ENCODE measurements around the gene TMEM117.
"Not testable (repeated sequence)": the region's sequence is repeated elsewhere in the genome, so short reads cannot be mapped to it uniquely, and the experiment has no call there.

TMEM117 gene

DNA sequence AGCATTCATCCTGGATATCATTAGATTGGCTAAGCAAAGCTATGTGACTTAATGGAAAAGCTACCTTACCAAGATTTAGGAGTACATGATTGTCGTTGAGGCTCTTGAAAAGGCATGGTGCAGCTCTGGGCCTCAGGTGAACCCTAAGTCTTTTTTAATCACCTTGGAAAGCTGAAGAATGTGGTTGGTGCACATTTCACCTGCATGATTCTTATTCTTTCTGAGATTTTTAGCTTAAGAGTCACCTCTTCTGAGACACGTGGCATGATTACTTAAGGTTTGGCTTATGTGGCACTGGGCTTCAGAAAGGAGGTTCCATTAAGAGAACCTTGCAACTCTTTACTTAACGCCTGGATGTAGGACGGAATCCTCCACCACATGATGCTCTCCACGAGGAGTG, 498.5 kb downstream of the TMEM117 start:
- no peak for DNase-seq

GRCh38 chr12:44335030-44335429, 499.1 kb downstream of the TMEM117 start:
- DNase-seq = no peak

DNA sequence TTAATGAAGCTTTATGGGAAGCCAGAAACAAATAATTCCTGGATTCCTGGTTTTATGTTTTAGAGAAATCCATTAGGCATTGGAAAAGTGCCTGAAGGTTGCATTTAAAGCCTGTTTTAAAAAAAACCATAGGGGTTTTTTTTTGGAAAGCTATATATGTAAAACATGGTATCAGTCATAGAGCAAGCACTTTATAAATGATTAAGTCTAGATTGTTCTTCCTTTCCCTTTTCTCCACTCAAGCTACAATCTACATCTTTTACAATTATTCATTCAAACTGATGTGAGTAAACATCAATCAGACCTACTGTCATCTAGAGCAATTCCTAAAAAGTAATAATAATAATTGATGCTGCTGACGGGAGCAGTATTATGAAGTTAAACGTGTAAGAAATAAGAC, 500.7 kb downstream of the TMEM117 start:
- DNase-seq = no peak

GRCh38 chr12:44342371-44342770, 506.5 kb downstream of the TMEM117 start:
- no peak for DNase-seq

DNA sequence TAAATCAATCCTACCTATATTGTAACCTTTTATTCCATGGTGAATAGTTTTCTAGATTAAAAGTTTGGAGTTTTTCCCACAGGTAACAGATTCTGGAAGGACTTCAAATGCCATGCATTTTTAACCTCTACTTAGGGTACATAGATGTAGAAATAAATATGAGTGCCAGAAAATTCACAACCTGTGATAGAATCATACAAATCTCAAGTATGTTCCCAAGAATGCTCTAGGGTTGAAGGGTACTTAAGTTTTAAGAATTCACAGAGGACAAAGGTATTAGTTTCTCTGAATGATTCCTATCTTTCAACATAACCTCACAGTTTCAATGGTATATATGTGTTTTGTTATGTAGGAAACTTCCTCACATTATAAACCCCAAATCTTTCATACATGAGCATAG, 511.3 kb downstream of the TMEM117 start:
- no peak for DNase-seq

DNA sequence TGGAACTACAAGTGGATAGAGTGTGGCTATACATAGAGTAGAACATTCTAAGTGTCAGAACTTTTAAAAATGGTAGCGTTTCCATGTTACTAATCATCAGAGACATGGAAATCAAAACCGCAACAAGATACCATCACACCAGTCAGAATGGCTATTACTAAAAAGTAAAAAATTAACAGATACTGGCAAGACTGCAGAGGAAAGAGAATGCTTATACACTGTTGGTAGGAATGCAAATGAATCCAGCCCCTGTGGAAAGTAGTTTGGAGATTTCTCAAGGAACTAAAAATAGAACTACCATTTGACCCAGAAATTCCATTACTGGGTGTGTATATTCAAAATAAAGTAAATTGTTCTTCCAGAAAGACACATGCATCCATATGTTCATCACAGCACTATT, 521.6 kb downstream of the TMEM117 start:
- DNase-seq = no peak

- DNase-seq = no peak
These were observed 522.8 kb downstream of the TMEM117 start for GRCh38 chr12:44358636-44359035.

DNA sequence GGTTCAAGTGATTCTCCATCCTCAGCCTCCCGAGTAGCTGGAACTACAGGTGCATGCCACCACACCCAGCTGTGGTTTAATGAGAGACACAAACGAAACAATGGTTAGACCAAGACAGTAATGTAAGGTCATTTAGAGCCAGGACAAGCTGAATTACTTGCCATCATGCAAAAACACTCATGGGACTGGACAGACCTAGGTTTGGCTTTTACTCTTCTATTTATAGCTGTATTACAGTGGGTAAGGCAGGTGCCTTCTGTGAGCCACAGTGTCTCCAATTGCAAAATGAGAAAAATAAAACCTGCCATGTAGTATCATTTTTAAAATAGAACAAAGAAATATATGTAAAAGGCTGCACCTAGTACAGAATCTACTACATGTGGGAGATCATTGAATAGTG, 527.1 kb downstream of the TMEM117 start:
- DNase-seq = no peak

DNA sequence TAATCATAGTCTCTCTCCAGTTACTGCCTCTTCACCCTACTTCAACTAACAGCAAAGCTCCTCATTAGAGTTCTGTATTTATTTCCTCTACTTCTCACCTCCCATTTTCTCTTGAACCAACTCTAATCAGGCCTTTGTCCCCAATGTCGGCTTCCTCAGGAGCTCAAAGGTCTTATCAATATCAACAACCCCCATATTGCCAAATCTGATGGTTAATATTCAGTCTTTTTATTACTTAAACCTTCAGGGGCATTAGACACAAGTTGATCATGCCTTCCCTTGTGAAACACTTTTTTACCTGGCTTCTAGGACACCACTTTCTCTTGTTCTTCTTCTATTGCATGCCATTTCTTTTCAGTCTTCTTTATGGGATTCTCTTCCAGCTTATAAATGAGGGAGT, 531.3 kb downstream of the TMEM117 start:
- DNase-seq = no peak

- no peak for DNase-seq
These were observed 532.0 kb downstream of the TMEM117 start for GRCh38 chr12:44367916-44368315.

DNA sequence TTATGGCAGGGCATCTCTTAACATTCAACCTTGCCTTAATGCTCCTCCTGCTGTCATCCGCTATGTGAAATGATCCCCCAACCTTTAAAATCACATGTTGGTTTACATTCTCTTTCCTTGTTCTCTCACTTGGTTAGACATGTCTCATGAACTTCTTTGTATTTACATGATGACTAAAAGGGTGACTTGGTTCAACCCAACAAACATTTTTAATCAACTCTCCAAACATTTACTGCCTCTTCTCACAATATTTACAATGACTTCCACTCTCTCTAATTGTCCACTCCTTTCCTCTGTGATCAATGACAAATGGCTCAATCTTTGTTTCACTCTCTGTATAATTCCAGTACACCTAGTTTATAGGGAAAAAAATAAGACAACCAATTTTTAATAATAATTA, 534.1 kb downstream of the TMEM117 start:
- no peak for DNase-seq

GRCh38 chr12:44370982-44371381, 535.1 kb downstream of the TMEM117 start:
- no peak for DNase-seq

- DNase-seq = no peak
These were observed 536.4 kb downstream of the TMEM117 start for GRCh38 chr12:44372259-44372658.

- no peak for DNase-seq
These were observed 539.8 kb downstream of the TMEM117 start for GRCh38 chr12:44375694-44376093.

- DNase-seq = peak; percentile 84
These were observed 541.7 kb downstream of the TMEM117 start for GRCh38 chr12:44377443-44378187.

- DNase-seq = not testable (repeated sequence)
These were observed 543.2 kb downstream of the TMEM117 start for GRCh38 chr12:44379113-44379512.

DNA sequence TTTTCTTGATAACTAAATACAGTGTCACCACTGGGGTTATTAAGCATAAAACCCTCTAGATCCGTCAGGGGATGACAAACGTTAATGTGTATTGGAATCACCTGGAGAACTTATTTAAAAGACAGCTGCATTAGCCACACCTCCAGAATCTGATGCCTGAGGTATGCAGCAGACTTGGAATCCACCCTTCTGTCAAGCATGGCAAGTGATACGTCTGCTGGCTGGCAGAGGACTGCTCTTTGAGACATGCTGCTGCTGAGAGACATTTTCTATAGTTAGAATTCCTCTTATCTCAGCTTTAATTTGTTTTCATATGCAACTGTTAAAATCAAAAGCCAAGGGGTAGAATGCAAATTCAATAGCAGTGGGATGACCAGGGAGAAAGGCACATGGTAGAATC, 544.0 kb downstream of the TMEM117 start:
- DNase-seq = peak; percentile 46

DNA sequence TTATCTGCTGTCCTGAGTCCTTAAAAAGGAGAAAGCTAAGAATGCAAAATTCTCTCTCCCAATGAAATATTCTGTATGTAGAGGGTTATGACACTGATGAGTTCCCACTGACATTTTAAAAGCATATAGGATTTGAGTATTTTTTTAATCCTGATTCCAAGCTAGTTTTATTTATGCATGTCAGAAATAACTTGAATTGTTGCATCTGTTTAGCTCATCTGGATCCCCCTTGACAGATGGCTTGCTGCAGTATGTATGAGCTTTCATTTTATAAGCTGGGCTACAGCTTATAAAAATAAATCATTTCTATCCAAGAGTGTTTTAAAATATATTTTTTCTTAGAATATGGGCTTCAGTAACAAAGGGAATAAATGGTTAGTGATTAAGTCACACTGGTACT, 545.0 kb downstream of the TMEM117 start:
- DNase-seq = peak; percentile 74

DNA sequence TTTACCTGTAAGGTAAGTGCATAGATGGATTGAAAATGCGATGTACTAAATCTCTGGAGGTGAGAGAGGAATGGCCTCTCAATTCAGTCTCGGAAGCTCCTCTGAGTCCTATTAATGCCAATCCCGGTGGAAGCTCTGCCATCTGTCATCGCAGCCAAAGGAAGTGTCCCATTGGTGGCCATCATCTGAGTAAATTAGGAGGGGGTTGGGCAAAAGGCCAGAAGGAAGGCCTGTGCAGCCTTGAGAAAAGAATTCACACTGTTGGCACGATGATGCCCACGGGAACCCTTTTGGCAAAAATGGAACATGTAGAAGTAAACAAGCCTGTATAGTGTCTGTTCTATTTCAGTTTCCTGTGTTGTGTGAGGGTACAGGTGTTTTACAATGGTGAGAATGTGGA, 545.5 kb downstream of the TMEM117 start:
- peak; percentile 71 for DNase-seq

DNA sequence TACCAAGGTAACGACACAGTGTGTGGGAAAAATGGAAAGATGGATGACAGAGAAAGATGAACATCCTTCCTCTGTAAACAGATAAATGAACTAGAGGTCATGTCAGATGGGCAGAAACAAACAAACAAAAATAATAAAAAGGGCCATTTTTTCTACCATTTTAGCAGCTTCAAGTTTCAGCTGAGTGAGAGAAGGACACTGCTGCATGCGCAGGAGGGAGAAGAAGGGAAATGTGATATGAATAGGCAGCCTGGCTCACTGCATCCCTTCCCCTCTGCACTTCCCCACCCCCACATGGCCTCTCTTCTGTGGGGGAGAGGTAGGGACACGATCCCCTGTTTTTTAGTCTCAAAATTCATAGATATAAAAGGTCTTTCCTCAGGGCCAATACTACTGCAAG, 548.3 kb downstream of the TMEM117 start:
- peak; percentile 68 for DNase-seq

DNA sequence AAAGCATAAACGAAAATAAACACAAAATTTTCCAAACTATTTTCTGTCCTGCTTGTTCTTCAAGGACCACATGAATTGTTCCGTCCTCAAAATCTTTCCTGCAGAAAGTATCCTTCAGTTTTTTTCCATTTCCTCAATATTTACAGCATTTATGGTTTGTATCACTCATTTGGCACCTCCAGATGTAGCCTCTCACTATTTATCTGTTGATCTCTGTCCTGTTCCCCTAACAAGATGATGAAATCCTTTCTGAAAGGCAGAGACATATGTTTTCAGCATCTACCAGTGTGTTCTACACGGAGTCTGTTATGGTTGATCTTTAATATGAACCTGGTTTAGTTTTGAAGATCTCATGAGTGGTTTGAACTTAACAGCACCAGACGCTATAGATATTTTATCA, 550.1 kb downstream of the TMEM117 start:
- peak; percentile 51 for DNase-seq

GRCh38 chr12:44387581-44387980, 551.7 kb downstream of the TMEM117 start:
- DNase-seq = no peak

DNA sequence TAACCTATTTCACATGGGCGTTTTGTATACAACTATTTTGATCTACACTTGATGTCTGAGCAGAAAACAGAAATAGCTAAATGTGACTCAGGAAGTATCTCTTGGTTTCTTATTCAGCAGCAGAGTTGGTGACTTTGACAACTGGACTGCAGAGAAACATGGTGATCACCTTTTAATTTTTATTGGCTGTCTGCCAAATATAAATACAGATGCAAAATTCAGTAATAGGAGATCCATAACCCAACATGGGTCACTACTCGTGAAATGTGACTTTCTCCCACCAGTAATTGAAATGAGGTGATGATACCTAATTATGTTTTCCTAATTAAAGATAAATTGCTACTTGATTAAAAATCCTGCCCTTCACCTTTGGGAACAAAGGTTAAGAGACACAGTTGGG, 553.2 kb downstream of the TMEM117 start:
- no peak for DNase-seq

- peak; percentile 80 for DNase-seq
These were observed 554.0 kb downstream of the TMEM117 start for GRCh38 chr12:44389896-44390295.

- DNase-seq = no peak
These were observed 561.8 kb downstream of the TMEM117 start for GRCh38 chr12:44397631-44398030.
